T47D (cell line): Measurements from ENCODE around the gene NFATC1.

ENCODE experiments used
- DNase-seq, 2 experiments: peaks; one replicate each; pipeline versions ENCODE4 v3.0.0 to v3.0.0-alpha.2; 2011 to 2012; ENCODE audit warnings: low read depth in 1 of 2, low spot score in 1 of 2
- JUND ChIP-seq: IDR thresholded peaks from 2 replicates; pipeline ENCODE4 v1.6.1; 2012; ENCODE audit warnings: low read depth
- in situ Hi-C: cut with HindIII; loops from 2 replicates; pipeline ENCODE4 v1.10.0; 2016; ENCODE audit warnings: low sequenced_read_pairs, low pct_unique_long_range_greater_than_20kb

Gene NFATC1

GRCh38 chr18:79460481-79461300 is 65.0 kb downstream of the NFATC1 start:
- TF ChIP-seq JUND: no peak
- in situ Hi-C loops: no loop called here
- no peak for DNase-seq

DNA sequence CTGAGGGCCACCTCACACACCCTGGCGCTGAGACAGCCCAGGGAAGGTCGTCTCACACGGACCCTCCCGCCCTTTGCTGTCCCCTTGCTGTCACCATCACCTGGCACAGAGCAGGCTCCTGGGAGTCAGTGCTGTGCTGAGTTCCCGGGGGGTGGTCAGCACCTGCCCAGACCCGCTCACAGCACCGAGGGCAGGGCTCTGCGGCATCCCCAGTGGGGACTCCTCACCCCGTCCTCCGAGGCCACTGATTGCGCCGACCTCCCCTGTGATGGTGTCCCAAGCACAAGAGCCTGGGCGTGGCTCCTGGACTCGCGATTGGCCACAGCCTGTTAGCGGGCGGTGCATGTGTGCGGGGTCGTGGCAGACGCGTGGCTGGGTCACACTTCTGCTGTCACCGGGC is 65.9 kb downstream of the NFATC1 start:
- TF ChIP-seq JUND: no peak
- in situ Hi-C loops: no loop called here

DNA sequence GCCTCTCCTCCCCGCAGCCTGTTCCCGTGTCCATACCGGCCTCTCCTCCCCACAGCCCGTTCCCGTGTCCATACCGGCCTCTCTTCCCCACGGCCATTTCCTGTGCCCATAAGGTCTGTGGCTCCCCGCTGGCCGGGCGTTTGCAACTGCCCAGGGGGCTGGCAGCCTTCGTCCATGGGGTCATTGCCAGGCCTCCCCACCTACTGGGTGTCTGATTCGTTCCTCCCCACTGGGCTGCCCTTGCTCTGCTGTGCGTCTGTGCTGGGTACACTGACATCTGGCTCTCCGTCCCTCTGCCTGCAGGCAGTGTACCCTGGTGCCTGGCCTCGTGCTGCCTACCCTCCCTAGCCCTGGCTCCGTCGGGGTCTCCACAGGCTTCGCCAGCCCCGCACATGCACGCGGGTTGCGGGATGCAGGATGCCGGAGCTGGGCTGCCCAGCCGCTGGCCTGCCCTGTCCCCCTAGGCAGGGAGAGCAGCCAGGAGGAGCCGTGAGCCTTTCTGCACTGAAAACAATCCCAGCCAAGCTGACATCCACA is 67.8 kb downstream of the NFATC1 start:
- no peak for TF ChIP-seq JUND

More for the DNA sequence above, 65.9 kb downstream of the NFATC1 start:
- DNase-seq: no peak

GRCh38 chr18:79465392-79465991 is 69.8 kb downstream of the NFATC1 start:
- no peak for DNase-seq
- TF ChIP-seq JUND: no peak
- in situ Hi-C loops: no loop called here

More for the DNA sequence above, 67.8 kb downstream of the NFATC1 start:
- no peak for DNase-seq
- in situ Hi-C loops: no loop called here

GRCh38 chr18:79466591-79466990 is 70.9 kb downstream of the NFATC1 start:
- in situ Hi-C loops: no loop called here
- no peak for DNase-seq
- TF ChIP-seq JUND: no peak

DNA sequence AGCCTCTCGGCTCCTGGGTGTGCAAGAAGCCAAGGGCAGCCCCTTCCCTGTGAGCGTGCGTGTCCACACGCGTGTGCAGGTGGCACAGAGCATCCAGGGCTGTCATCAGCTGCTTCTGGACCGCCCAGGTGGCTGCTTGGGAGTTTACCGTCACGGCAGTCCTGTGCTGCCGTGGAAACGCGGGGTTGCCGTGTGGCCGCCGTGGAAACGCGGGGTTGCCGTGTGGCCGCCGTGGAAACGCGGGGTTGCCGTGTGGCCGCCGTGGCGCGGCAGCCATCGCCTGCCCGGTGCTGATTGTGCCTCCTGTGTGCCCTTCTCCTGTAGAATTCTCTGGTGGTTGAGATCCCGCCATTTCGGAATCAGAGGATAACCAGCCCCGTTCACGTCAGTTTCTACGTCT is 71.4 kb downstream of the NFATC1 start:
- no peak for DNase-seq
- in situ Hi-C loops: no loop called here
- no peak for TF ChIP-seq JUND

DNA sequence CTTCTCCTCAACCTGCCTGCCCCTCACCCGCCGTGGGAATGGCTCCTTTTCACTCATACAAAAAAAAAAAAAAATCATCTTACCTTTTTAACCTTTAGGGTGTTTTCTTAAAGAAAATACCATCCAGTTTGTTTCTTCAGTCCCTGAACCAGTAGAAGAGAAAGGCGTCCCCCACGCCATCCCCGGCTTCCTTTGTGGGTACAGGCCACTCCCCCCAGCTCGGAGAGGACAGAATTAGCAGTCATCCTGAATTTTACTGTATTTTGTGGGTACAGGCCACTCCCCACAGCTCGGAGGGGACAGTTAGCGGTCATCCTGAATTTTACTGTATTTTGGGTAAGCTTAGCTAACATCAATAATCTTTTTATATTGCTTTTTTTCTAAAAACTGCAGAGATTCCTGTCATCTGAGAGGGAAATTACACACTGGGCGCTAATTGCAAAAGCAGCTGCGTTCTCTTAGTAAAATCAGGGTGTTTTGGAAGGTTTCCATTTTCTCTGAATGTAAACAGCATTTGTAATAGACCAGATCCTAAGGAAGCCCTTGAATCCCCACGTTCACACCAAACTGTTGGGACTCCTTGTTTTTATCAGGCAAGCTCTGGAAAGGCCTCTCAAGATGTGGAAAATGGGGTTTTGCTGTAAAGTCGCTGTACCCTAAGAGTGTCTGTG is 72.5 kb downstream of the NFATC1 start:
- no peak for TF ChIP-seq JUND
- no peak for DNase-seq
- in situ Hi-C loops: no loop called here

DNA sequence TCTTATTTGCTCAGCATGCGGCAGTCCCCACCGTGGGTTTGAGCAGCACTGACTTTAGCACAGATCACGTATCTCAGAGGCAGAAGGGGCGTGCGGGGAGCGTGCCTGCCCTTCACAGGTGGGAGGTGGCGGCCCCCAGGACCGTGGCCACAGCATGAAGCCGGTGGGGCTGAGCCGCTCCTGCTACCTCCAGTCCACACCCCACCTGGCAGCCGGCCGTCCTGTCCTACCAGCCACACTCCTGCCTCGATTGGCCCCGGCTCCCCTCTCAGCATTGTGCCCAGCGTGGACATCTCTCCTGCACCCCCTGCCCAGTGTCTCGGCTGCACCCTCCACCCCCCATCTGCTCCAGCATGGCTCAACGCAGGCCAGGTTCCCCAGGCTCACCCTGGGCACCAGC is 73.6 kb downstream of the NFATC1 start:
- TF ChIP-seq JUND: no peak
- DNase-seq: no peak
- in situ Hi-C loops: no loop called here

- DNase-seq: no peak
- in situ Hi-C loops: no loop called here
- TF ChIP-seq JUND: no peak
Measured at GRCh38 chr18:79469751-79470505, 74.2 kb downstream of the NFATC1 start.

DNA sequence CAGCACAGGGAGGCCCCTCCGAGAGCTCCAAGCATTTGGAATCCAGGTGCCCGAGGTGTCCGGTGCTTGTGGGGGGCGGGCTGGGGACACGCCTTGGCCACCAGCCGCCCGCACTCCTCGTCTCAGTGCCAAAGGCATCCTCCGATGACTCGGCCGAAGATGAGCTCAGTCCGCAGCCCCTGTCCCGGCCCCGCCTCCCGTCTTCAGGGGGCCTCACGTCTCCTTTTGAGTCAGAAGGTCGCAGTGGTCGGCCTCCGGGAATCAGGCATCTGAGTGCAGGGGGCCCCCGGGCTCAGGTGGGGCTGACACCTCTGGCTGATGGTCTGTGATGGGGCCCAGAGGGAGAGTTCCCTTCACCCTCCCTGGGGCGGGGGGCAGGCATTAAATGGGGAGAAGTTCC is 74.8 kb downstream of the NFATC1 start:
- in situ Hi-C loops: no loop called here
- DNase-seq: no peak

DNA sequence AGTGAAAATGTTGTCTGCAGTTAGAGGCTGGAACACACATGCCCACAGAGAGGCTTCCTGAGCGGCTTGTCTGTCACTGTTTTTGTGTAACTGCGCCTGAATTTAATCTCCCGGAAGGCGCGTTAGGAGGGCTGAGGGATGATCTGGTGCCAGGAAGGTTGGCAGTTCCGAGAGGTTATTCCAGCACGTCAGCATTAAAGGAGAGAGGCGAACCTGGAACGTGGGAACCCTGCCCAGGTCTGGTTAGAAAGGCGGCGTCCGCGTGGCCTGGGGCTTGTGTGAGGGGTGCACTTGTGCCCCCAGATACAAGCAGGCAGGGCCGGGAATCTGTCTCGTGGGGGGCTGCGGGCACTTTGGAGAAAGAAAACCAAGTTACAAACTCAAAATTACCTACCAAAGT is 75.3 kb downstream of the NFATC1 start:
- in situ Hi-C loops: no loop called here
- no peak for DNase-seq
- no peak for TF ChIP-seq JUND

More for the DNA sequence above, 74.8 kb downstream of the NFATC1 start:
- no peak for TF ChIP-seq JUND

DNA sequence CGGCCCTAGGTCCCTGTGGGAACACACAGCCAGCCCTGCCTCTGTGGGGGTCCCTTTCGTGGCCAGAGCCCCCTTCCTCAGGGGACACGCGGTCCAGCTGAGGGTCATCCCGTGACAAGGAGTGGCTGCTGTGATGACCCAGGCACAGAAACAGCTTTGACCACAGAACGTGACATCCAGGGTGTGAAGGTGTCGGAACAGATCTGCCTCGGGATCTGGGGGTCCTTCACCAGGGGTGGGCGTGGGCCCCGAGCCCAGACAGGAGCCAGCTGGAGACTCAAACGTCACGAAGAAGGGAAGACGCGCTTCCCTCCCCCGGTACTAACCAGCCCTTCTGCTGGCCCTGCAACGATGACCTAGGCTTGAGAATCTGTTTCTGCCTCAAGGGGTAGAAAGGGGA is 75.9 kb downstream of the NFATC1 start:
- in situ Hi-C loops: no loop called here
- DNase-seq: no peak
- no peak for TF ChIP-seq JUND

DNA sequence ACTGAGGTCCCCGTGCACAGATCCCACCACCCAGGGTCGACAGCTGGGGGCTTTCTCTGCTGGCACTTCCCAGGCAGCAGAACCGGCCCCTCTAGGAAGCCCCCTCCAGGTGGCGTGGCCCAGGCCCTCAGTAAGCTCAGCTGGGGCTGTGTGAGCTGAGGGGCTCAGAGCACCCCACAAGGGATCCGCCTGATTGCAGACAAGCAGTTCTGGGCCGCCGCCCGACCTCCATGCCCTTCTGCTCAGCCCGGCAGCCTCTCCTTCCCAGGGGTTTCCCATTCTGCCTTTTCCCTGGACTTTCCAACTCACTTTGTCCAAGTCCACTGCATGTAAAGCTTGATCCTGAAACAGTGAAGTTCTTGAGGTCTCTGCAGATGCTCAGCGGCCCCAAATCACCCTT is 76.4 kb downstream of the NFATC1 start:
- no peak for DNase-seq

More for the DNA sequence above, 76.4 kb downstream of the NFATC1 start:
- TF ChIP-seq JUND: no peak
- in situ Hi-C loops: no loop called here
